GM19193 (cell line): ENCODE measurements around the gene NUDCD3.

Experiments used
- POLR2A ChIP-seq: IDR thresholded peaks from 4 replicates; pipeline ENCODE4 v1.6.1; 2011; ENCODE audit not compliant: insufficient read depth, insufficient read length; ENCODE audit errors: extremely low read depth

NUDCD3 gene

GRCh38 chr7:44447874-44448425 is 42.5 kb downstream of the NUDCD3 start:
- no peak for TF ChIP-seq POLR2A

- no peak for TF ChIP-seq POLR2A
These were observed 44.3 kb downstream of the NUDCD3 start for GRCh38 chr7:44445986-44446671.

GRCh38 chr7:44441079-44441478 is 49.4 kb downstream of the NUDCD3 start:
- no peak for TF ChIP-seq POLR2A

GRCh38 chr7:44440577-44441078 is 49.8 kb downstream of the NUDCD3 start:
- no peak for TF ChIP-seq POLR2A

- TF ChIP-seq POLR2A, result no peak
These were observed 50.5 kb downstream of the NUDCD3 start for GRCh38 chr7:44439926-44440325.

- TF ChIP-seq POLR2A, result no peak
These were observed 51.6 kb downstream of the NUDCD3 start for GRCh38 chr7:44438816-44439215.

GRCh38 chr7:44434201-44434600 is 56.3 kb downstream of the NUDCD3 start:
- no peak for TF ChIP-seq POLR2A

- TF ChIP-seq POLR2A, result no peak
These were observed 57.0 kb downstream of the NUDCD3 start for GRCh38 chr7:44433255-44434022.

GRCh38 chr7:44432381-44432977 is 58.0 kb downstream of the NUDCD3 start:
- no peak for TF ChIP-seq POLR2A

GRCh38 chr7:44431091-44431608 is 59.3 kb downstream of the NUDCD3 start:
- TF ChIP-seq POLR2A, result no peak

GRCh38 chr7:44430054-44430453 is 60.4 kb downstream of the NUDCD3 start:
- TF ChIP-seq POLR2A, result no peak

GRCh38 chr7:44416941-44417340 is 73.5 kb downstream of the NUDCD3 start:
- TF ChIP-seq POLR2A, result no peak

- no peak for TF ChIP-seq POLR2A
These were observed 74.9 kb downstream of the NUDCD3 start for GRCh38 chr7:44415510-44415909.

- no peak for TF ChIP-seq POLR2A
These were observed 75.4 kb downstream of the NUDCD3 start for GRCh38 chr7:44415047-44415446.

- TF ChIP-seq POLR2A, result no peak
These were observed 79.2 kb downstream of the NUDCD3 start for GRCh38 chr7:44411306-44411705.
